ENCODE results near the gene GLT1D1. TPM values are rescaled to one million over a fixed set of nuclear protein-coding genes. Genes with fewer than 3 reads are reported as not detected.

Gene GLT1D1
- total RNA-seq, 2 experiments from 2014 or later, result 0.32 TPM; not detected in 1

DNA sequence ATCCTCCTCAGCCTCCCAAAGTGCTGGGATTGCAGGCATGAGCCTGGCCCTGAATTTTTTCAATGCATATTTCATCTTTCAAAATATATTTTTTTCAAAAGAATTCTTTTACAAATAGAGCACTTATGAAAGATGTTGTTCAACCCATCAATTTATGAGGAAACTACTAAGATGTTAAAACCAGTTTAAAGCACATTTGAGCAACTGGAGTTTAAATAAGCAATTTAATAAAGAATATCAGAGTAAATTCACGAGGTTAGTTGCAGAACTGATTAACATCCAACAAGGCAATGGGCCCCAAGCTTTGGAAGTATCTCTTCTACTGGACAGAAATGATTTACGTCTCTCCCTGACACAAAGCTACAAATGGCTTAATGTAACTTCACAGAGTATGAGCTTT is 23.3 kb downstream of the GLT1D1 start:
- Histone ChIP-seq H2AFZ (ENCODE audit: low read length) (no peak overlapping the region), H3K9me2 (ENCODE audit: insufficient read depth, low read length) (no peaks in the 10 kb centered on the region), H3K79me2 (ENCODE audit: insufficient read depth, low read depth, low read length) (no peaks in the 10 kb centered on the region), H4K20me1 (ENCODE audit: insufficient read depth, low read length) (no peaks in the 10 kb centered on the region), H3K9me3 (ENCODE audit: low read length) (peaks cover 22% of the 10 kb centered on the region), H3K27ac (ENCODE audit: low read depth, low read length, poor library complexity, severe bottlenecking) (no peak overlapping the region), H3K36me3 (ENCODE audit: insufficient read depth, low read length) (no peaks in the 10 kb centered on the region), H3K4me3 (ENCODE audit: low read depth, low read length, poor library complexity, severe bottlenecking) (no peak overlapping the region), H3K4me1 (ENCODE audit: insufficient read depth, low read length, poor library complexity, severe bottlenecking) (no peaks in the 10 kb centered on the region), H3K4me2 (ENCODE audit: low read length) (no peak overlapping the region)
- ChIA-PET CTCF (ENCODE audit: unreplicated experiment) (no interaction called here), POLR2A (interaction anchor here (0.6 kb wide), 1 partner anchor 370 kb away, joined by 5 read pairs; no protein-coding TSS in a partner anchor)
- intact Hi-C loops (cut with micrococcal nuclease; ENCODE audit: unreplicated experiment), result no loop called here
- no TSS peak for BruUV-seq (replicated peaks)
- no peak for DNase-seq (ENCODE audit: low spot score)
- TF ChIP-seq, protein P1, sequence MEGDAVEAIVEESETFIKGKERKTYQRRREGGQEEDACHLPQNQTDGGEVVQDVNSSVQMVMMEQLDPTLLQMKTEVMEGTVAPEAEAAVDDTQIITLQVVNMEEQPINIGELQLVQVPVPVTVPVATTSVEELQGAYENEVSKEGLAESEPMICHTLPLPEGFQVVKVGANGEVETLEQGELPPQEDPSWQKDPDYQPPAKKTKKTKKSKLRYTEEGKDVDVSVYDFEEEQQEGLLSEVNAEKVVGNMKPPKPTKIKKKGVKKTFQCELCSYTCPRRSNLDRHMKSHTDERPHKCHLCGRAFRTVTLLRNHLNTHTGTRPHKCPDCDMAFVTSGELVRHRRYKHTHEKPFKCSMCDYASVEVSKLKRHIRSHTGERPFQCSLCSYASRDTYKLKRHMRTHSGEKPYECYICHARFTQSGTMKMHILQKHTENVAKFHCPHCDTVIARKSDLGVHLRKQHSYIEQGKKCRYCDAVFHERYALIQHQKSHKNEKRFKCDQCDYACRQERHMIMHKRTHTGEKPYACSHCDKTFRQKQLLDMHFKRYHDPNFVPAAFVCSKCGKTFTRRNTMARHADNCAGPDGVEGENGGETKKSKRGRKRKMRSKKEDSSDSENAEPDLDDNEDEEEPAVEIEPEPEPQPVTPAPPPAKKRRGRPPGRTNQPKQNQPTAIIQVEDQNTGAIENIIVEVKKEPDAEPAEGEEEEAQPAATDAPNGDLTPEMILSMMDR (conservative IDR thresholded peaks at IDR 0.05; ENCODE audit: low read length), result no peak
- no peak for TF ChIP-seq EZH2phosphoT487 (IDR thresholded peaks at IDR 0.05; ENCODE audit: borderline replicate concordance, low read depth, low read length)

DNA sequence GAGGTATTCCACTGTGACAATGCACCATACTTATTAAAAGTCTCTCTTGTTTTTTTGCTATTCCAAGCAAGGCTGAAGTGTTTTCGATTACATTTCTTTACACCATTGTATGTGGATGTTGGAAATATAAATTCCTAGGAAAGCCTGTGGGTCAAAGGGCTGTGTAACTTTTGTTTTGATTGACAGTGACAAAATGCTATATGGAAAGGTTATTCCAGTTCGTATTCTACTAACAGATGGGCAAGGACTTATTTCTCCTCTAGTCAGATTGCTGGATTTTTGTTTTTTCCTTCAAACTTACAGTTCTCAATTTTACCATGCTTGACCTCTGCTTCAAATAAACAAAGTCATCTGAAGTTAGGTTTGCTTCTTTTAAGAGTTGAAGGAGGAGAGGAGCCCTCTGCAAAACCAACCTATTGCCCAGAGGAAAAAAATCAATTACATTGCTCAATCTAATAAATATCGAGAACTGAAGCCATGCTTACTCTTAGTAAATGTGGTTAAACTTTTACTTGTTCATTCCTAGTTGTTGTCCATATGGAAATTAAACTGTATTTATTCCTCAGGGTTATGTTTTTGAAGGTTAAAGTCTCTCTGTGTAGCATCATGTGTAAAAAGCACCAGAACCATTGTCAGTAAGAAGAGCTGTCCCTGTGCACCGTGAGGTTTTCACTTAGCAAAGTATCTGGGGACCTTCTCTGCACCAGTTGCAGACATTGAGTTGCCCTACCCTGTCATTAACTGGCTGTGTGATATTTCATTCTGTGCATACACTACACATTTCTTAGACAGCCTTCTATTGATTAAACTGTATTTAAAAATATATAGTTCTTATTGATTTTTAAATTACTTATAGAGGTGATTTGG is 26.9 kb downstream of the GLT1D1 start:
- ChIA-PET CTCF (ENCODE audit: unreplicated experiment) (no interaction called here), POLR2A (interaction anchor here (0.9 kb wide), 1 partner anchor 13 kb away, joined by 4 read pairs; no protein-coding TSS in a partner anchor)

More for the DNA sequence above, 26.9 kb downstream of the GLT1D1 start:
- DNase-seq (ENCODE audit: low spot score), result no peak
- no peaks in the 10 kb centered on the region for H3K4me1 ChIP-seq (ENCODE audit: insufficient read depth, low read length, poor library complexity, severe bottlenecking)
- no peaks in the 10 kb centered on the region for H3K79me2 ChIP-seq (ENCODE audit: insufficient read depth, low read depth, low read length)
- no peaks in the 10 kb centered on the region for H4K20me1 ChIP-seq (ENCODE audit: insufficient read depth, low read length)
- no peaks in the 10 kb centered on the region for H3K36me3 ChIP-seq (ENCODE audit: insufficient read depth, low read length)
- TF ChIP-seq EZH2phosphoT487 (IDR thresholded peaks at IDR 0.05; ENCODE audit: borderline replicate concordance, low read depth, low read length), result no peak
- TF ChIP-seq, protein P1 (conservative IDR thresholded peaks at IDR 0.05; ENCODE audit: low read length), result no peak
- no peak overlapping the region for H3K4me2 ChIP-seq (ENCODE audit: low read length)
- BruUV-seq (replicated peaks), result no TSS peak
- no peaks in the 10 kb centered on the region for H3K9me2 ChIP-seq (ENCODE audit: insufficient read depth, low read length)
- H3K4me3 ChIP-seq (ENCODE audit: low read depth, low read length, poor library complexity, severe bottlenecking), result no peak overlapping the region
- H3K27ac ChIP-seq (ENCODE audit: low read depth, low read length, poor library complexity, severe bottlenecking), result no peak overlapping the region
- H3K9me3 ChIP-seq (ENCODE audit: low read length), result peaks cover 22% of the 10 kb centered on the region
- no peak overlapping the region for H2AFZ ChIP-seq (ENCODE audit: low read length)
- intact Hi-C loops (cut with micrococcal nuclease; ENCODE audit: unreplicated experiment), result no loop called here
